ENCODE results near the gene HDLBP. TPM values are rescaled to one million over a fixed set of nuclear protein-coding genes. Genes with fewer than 3 reads are reported as not detected.
"Not testable (repeated sequence)": the region's sequence is repeated elsewhere in the genome, so short reads cannot be mapped to it uniquely, and the experiment has no call there.

HDLBP gene
- total RNA-seq, 1 donor from 2014 or later, result 490 TPM

- ATAC-seq (no peak), DNase-seq (ENCODE audit: low spot score) (no peak)
Measured at GRCh38 chr2:241198381-241199279, 116.8 kb downstream of the HDLBP start.

- no peak for ATAC-seq
- no peak for DNase-seq (ENCODE audit: low spot score)
Measured at GRCh38 chr2:241197947-241198346, 117.5 kb downstream of the HDLBP start.

GRCh38 chr2:241197246-241197645, 118.2 kb downstream of the HDLBP start:
- ATAC-seq; DNase-seq (ENCODE audit: low spot score): not testable (repeated sequence)

- ATAC-seq, result no peak
- DNase-seq (ENCODE audit: low spot score), result no peak
Measured at GRCh38 chr2:241195506-241196130, 119.9 kb downstream of the HDLBP start.

GRCh38 chr2:241194811-241195210, 120.7 kb downstream of the HDLBP start:
- no peak for ATAC-seq
- no peak for DNase-seq (ENCODE audit: low spot score)

GRCh38 chr2:241193271-241193670, 122.2 kb downstream of the HDLBP start:
- ATAC-seq (no peak), DNase-seq (ENCODE audit: low spot score) (no peak)

GRCh38 chr2:241191081-241191480, 124.4 kb downstream of the HDLBP start:
- DNase-seq (ENCODE audit: low spot score) (no peak), ATAC-seq (no peak)

- DNase-seq (ENCODE audit: low spot score) (no peak), ATAC-seq (peak; percentile 29)
Measured at GRCh38 chr2:241190291-241190981, 125.0 kb downstream of the HDLBP start.

- no peak for ATAC-seq
- DNase-seq (ENCODE audit: low spot score), result no peak
Measured at GRCh38 chr2:241189856-241190201, 125.6 kb downstream of the HDLBP start.

GRCh38 chr2:241189093-241189855, 126.2 kb downstream of the HDLBP start:
- no peak for ATAC-seq
- DNase-seq (ENCODE audit: low spot score), result no peak

- ATAC-seq (no peak), DNase-seq (ENCODE audit: low spot score) (no peak)
Measured at GRCh38 chr2:241188361-241189092, 126.9 kb downstream of the HDLBP start, which contains the start of gene ANO7. Gene ANO7, plus strand, starts transcription at chr2:241188677. Its CDS starts 1,387 bp downstream, at chr2:241190064.

- DNase-seq (ENCODE audit: low spot score) (no peak), ATAC-seq (no peak)
Measured at GRCh38 chr2:241187918-241188234, 127.6 kb downstream of the HDLBP start.

GRCh38 chr2:241187101-241187917, 128.2 kb downstream of the HDLBP start:
- no peak for DNase-seq (ENCODE audit: low spot score)
- ATAC-seq, result no peak

- DNase-seq (ENCODE audit: low spot score) (no peak), ATAC-seq (no peak)
Measured at GRCh38 chr2:241185961-241186360, 129.5 kb downstream of the HDLBP start.

GRCh38 chr2:241184901-241185300, 130.6 kb downstream of the HDLBP start:
- DNase-seq (ENCODE audit: low spot score), result no peak
- ATAC-seq, result no peak

GRCh38 chr2:241183221-241183620, 132.3 kb downstream of the HDLBP start:
- no peak for ATAC-seq
- no peak for DNase-seq (ENCODE audit: low spot score)

GRCh38 chr2:241182531-241183133, 132.8 kb downstream of the HDLBP start:
- DNase-seq (ENCODE audit: low spot score) (no peak), ATAC-seq (no peak)

GRCh38 chr2:241182126-241182525, 133.3 kb downstream of the HDLBP start:
- ATAC-seq (no peak), DNase-seq (ENCODE audit: low spot score) (no peak)

- ATAC-seq (no peak), DNase-seq (ENCODE audit: low spot score) (no peak)
Measured at GRCh38 chr2:241180495-241180894, 135.0 kb downstream of the HDLBP start.
